Esophagus muscularis mucosa (tissue), 4 donors: ENCODE results near the gene CRYBA1.

Experiments
- CTCF ChIP-seq, 3 experiments: fragments of 200-600 bp in 2 of 3; fragments of 450-650 bp in 1 of 3; sonication (generic) in 2 of 3; IDR thresholded peaks; one replicate each; pipeline ENCODE4 v1.5.1; 2017 to 2019; ENCODE audit warnings: antibody characterized with exemption in 3 of 3, mild to moderate bottlenecking in 2 of 3, moderate library complexity in 1 of 3
- EP300 ChIP-seq: sonication (generic); formaldehyde crosslinking; IDR thresholded peaks from one replicate; pipeline ENCODE4 v1.6.1; 2017; ENCODE audit warnings: antibody characterized with exemption
- POLR2A ChIP-seq: fragments of 450-650 bp; IDR thresholded peaks from one replicate; pipeline ENCODE4 v1.6.1; 2017; ENCODE audit warnings: antibody characterized with exemption, moderate library complexity, mild to moderate bottlenecking, low read depth
- POLR2AphosphoS5 ChIP-seq, 2 donors: sonication (generic); formaldehyde crosslinking; IDR thresholded peaks; one replicate each; pipeline ENCODE4 v1.6.1; 2017; ENCODE audit warnings: antibody characterized with exemption in 2 of 2

- TF ChIP-seq CTCF (IDR thresholded peaks at IDR 0.05) (no peak), EP300 (no peak), POLR2AphosphoS5 (IDR thresholded peaks at IDR 0.05) (no peak), POLR2A (no peak)
Observed at GRCh38 chr17:29216181-29216580, 30.5 kb upstream of the CRYBA1 start.
